GM18499 (cell line): Measurements from ENCODE around the gene MAGEA11.
"Not testable (repeated sequence)": the region's sequence is repeated elsewhere in the genome, so short reads cannot be mapped to it uniquely, and the experiment has no call there.

Source experiments
- ATAC-seq: cut with Tn5 transposase; IDR thresholded peaks from one replicate; pipeline ENCODE4 v1.9.1; 2021; ENCODE audit warnings: moderate number of reproducible peaks; ENCODE audit not compliant: insufficient read depth, unreplicated experiment

Gene MAGEA11

DNA sequence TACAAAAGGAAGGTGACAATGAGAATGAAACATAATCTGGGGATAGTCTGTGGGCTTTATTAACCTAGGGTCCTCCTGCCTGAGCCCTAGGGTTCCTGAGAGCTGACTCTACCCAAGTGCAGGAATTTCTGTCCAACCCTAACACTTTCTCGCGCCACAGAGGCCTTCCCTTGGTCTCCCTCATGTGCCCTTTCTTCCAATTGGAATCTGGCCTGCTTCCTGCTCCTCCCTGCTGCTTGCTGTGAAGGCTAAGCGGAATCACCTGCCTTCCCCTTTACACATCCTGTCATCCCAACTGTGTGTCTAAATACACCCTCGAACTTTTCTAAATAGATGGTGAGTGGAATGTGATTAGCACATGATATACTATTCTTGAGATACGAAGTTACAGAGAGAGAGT is 5.9 kb downstream of the MAGEA11 start:
- ATAC-seq = no peak

DNA sequence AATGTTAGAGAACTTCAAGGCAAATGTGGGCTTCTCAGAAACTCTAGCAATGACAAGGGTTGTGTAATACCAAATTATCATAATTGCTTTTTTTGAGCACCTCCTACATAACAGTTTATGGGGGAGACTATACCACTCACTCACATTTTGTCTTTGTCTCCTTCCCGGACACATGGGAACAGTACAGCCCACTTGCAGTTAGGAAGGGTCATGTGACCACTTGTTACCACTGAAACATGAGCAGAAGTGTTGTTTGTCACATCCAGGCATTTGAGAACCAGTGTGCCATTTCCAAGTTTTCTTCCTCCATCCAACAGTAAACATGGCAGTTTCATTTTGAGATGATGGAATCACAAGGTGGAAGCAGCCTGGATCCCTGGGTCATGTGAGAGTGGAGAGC is 6.9 kb downstream of the MAGEA11 start:
- no peak for ATAC-seq

DNA sequence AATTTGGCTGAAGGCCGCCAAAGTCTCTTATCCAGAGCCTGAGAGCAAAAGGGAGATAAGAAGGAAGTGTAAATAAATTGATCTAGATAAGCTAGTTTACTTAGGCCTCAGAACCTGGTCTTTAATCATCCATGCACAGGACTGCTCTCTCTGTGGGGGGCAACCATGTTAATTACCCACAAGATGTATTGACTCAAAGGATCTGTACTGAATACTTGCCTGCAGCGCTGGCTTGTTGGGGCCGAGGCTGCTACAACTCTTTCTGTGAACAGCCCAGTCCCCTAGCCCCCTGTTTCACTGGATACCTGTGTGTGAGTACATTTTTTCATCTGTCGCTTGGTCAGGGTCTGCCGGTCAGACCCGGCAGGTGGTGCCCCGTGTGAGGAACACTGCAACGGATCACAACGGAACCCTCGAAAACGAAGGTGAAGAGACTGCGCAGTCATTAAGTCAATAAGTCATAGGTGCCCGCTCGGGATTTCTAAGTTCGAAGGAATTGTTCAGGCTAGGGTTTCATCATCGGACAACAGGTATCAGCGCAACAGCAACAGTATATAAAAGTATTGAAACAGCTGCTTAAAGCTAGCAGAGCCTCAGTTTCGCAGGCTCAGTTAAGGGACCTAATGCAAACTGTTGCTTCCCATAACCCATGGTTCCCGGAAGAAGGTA is 8.3 kb downstream of the MAGEA11 start:
- ATAC-seq = no peak

DNA sequence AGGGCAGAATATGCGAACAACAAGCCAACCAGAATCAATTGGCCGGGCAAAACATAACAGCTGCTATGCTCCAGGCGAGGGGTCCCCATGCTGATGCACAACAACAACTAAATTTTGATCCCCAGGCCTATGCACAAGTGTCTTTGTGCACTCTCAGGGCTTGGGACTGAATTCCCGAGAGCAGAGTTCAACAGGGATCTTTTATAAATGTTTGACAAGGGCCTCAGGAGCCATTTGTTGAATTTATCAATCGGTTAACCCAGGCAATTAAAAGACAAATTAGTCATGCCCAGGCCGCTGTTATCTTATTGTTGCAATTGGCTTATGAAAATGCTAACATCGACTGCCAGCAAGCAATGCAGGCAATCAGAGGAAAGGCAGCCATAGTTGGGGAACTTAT is 9.4 kb downstream of the MAGEA11 start:
- not testable (repeated sequence) for ATAC-seq

DNA sequence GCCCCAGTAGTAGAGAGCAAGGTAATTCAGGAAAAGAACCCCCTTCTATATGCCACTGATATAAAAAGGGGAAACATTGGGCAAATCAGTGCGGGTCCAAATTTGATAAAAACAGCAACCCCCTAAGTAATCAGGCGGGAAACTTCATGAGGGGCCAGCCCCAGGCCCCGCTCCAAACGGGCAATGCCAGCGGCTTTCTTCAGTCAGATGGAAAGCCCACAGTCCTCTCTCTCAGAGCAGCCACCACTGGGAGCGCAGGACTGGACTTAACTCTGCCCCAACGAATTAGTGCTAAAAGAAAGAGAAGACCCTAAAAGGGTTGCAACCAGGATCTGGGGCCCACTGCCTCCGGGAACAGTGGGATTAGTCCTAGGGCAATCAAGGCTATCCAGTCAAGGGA is 9.9 kb downstream of the MAGEA11 start:
- ATAC-seq = no peak

DNA sequence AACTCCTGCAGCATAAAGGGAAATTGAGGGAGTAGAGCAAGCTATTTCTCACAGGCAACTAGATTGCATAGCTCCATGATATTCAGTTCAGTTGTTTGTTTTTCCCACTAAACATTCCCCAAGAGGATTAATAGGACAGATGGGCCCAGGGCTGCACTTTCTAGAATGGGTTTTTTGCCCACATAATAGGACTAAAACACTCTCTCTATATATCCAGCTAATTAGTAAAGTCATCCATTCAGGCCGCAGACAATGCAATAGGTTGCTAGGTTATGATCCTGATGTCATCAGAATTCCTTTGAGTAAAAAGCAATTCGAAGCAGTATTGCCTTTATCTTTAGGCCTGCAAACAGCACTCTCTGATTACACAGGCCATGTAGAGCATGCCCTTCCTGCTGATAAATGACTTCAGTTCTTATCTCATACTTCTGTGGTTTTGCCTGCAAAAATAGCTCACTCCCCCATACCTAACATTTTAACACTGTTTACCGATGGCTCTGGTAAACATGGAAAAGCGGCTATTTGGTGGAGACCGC is 11.8 kb downstream of the MAGEA11 start:
- not testable (repeated sequence) for ATAC-seq

DNA sequence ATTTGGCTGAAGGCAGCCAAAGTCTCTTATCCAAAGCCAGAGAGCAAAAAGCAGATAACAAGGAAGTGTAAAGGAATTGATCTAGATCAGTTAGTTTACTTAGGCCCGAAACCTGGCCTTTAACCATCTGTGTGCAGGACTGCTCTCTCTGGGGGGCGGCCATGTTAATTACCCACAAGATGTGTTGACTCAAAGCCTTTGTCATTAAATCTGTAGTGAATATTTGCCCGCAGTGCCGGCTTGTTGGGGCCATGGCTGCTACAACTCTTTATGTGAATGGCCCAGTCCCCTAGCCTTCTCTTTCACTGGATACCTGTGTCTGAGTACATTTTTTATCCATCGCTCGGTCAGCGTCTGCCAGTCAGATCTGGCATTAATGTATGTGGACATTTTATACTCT is 15.4 kb downstream of the MAGEA11 start:
- not testable (repeated sequence) for ATAC-seq

DNA sequence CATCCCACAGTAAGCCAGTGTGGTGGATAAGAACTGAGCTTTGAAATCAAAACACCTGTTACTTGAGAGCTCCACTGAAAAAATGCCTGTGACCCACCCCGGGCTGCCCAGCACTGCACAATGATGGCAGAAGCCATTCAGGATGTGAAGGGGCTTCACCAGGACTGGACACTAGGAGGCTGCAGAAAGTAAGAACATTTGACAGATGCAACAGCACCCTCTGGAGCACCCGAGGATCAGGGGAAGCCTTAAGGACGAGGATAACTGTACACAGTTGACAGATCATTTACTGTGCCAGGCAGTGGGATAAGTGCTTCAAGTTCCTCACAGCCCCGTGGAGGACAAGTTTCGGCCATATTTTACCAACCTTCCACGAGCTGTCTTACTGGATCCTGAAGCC is 30.4 kb downstream of the MAGEA11 start:
- not testable (repeated sequence) for ATAC-seq

DNA sequence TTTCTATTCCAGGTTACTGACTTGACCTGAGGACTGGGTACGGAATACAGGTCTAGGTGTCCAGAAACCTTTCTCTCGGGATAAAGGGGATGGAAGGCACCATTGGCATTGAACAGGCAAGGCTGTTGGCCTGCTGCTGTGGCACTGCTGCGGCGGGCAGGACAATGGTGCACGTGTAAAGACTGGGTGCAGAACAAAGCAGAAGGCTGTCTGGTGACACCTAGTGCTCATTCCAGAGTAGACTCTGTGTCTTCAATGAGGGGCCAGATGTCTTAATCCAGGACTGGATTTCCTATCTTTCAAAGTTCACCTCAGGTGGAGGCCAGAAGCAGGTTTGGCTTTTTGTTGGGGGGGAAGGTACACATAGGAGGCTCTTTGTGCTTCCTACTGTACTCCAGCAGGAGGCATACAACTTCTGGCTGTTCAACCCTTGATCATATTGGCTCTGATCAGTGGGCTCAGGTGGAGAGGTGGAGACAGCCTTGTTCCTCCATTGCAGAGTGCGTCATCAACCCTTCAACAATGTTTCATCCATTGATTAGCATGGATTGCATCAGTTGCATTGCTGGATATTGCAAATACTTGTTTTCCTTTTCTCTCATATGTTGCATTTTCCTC is 34.6 kb downstream of the MAGEA11 start:
- ATAC-seq = not testable (repeated sequence)

DNA sequence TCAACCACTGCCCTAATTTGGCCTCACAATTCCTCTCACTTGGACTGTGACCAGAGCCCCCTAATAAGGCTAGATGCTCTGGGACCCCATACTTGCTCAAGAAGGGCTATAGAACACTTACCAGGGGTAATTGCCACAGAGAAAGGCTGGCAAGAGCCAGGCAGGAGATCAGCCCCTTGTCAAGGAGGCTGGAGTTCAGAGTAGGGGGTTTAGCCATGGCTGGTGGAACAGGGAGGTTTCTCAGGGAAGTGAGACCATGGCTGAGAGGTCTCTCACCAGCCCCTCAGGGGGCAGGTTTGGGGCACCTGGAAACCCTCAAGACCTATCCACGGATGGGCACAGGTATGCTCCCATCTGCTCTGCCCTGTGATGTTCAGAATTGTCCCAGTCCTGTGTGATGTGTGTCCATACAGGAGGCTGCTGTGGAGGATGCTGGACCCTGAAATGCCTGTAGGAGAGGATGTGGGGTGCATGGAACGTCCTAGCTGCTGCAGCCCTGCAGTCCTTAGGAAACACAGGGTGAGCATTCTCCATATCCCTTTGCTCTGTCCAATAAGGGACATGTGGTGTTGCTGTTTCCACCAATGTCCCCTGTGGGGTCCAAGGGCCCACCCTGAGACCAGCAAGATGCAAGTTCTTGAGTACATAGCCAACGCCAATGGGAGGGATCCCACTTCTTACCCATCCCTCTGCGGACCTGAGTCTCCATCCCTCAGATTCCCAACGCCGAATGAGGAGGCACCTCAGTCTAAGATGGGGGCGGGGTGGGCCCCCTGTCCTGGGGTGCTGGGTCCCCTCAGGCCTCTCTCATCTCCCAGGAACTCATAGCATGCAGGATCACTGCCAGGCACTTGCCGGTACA is 45.6 kb downstream of the MAGEA11 start:
- ATAC-seq = no peak

DNA sequence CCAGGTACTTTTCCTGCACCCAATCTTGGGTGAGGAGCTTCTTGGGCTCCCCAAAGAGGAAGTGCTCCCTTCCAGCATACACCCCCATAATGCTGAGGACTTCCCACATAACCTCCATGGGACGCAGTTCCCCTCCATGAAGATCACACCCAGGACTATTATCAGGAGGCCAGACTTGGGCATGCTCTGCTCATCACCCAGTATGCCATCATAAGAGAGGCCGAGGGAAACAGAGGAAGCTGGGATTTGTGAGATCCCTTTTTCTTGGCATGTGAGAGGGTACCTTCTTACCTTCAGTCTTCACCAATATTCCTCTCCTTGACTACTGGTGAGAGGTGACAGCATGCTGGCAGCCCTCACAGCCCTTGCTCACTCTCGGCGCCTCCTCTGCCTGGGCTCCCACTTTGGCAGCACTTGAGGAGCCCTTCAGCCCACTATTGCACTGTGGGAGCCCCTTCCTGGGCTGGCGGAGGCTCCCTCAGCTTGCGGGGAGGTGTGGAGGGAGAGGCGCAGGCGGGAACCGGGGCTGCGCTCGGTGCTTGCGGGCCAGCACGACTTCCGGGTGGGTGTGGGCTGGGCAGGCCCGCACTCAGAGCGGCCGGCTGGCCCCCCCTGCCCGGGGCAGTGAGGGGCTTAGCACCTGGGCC is 46.3 kb downstream of the MAGEA11 start:
- no peak for ATAC-seq

DNA sequence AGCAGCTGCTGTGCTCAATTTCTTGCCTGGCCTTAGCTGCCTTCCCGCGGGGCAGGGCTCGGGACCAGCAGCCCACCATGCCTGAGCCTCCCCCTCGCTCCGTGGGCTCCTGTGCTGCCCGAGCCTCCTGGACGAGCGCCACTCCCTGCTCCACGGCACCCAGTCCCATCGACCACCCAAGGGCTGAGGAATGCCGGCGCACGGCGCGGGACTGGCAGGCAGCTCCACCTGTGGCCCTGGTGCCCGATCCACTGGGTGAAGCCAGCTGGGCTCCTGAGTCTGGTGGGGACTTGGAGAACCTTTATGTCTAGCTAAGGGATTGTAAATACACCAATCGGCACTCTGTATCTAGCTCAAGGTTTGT is 46.8 kb downstream of the MAGEA11 start:
- ATAC-seq = not testable (repeated sequence)

DNA sequence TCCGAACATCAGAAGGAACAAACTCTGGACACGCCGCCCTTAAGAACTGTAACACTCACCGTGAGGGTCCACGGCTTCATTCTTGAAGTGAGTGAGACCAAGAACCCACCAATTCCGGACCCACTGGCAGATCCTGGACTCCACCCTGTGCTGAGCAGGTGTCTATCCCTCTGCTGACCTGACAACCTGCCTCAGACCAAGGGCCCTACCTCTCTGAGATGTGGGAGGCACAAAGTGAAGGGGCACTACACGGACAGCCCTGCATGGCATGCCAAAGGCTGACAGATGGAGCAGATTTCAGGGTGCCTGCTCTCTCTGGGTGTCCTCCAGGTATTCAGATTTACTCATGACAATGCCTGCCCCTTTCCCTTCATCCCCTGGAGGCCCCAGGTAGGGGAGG is 48.0 kb downstream of the MAGEA11 start:
- ATAC-seq = no peak

DNA sequence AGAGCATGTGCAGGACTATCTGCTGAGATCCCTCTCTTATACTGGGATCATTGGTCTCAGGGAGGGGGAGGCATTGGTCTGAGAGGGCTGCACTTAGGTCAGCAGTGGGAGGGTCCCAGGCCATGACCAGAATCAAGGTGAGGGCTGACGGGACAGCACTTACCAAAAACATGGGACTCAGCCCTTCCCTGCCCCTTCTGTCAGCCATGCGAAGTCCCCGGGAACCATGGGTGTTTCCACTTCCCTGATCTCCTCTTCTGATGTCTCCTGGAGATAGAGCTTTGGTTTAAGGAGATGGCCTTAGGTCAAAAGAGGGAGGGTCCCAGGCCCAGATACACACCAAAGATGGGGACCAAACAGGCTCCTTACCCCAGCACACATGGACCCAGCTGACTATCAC is 49.1 kb downstream of the MAGEA11 start:
- no peak for ATAC-seq

DNA sequence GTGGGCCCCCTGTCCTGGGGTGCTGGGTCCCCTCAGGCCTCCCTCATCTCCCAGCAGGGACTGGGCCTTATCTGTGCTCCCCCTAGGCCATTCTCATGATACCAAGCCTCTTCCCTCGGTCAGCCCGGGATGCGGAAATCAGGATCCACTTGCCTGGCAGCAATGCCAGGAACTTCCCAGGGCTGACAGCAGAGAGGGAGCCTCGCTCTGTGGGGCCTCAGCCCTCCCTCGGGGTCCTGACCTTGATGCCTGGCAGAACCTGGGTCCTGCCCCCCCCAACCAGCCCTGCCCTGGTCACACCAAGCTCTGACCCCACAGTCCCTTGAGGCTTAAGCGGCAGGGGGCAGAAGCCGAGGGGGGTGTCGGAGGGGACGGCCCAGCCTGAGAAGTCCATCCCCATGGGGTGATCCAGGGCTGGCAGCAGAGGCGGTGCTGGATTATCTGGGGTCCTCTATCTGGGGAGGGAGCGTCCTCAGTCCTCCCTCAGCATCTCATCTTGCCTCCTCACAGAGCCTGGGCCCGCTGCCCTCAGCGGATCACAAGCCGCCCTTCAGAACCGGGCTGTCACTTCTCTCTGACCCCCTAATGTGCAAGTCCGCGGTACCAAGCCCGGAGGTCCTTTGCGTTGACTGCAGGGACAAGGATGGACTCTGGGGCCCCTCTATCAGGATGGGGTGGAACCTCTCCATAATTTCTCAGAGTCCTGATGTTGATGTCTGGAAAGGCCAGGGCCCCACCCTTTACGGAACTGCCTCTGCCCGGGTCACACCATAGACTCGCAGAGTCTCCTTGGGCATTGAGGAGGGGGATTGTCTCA is 50.2 kb downstream of the MAGEA11 start:
- not testable (repeated sequence) for ATAC-seq

DNA sequence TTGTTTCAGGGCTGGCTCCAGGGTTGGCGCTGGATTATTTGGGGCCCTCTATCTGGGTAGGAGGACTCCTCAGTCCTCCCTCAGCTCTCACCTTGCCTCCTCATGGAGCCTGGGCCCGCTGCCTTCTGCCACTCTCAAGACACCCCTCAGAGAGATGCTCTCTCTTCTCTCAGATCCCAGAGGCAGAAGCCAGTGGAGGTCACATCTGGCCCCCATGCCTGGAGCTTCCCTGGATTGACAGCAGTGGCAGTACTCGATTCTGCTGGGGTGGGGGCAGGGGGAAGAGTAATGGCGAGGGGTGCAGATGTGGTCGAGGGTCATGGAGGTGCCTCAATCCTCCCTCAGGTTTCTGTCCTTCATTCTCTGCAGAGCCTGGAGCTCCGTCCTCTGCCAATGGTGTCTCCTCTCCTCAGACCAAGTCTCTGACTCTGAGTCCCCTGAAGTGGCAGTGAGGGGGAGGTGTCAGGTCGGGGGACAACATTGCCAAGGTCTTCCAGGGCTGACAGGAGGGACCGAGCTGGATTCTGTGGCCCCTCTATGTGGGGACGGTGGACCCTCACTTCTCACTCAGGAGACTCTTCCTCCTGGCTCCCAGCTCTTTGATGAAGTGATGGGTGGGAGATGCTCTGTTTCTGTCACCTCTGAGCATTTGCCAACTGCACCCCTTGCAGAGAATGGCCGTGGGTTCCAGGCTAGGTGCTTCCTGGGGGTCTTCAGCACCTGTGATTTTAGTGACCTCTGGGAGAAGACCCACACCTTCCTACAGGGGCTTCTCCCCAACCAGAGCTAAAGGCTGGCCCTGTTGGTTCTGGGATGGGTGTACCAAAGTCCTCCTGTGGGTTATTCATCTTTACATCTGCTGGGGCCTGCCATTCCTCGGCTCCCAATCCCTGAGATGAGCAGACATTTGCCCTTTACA is 51.1 kb downstream of the MAGEA11 start:
- ATAC-seq = no peak
